ENCODE data around the gene SWT1. TPM values are rescaled to one million over a fixed set of nuclear protein-coding genes. Genes with fewer than 3 reads are reported as not detected.
"Not testable (repeated sequence)": the region's sequence is repeated elsewhere in the genome, so short reads cannot be mapped to it uniquely, and the experiment has no call there.

Gene SWT1
- total RNA-seq, 2 experiments from 2014 or later: 4.1 to 5.3 TPM

DNA sequence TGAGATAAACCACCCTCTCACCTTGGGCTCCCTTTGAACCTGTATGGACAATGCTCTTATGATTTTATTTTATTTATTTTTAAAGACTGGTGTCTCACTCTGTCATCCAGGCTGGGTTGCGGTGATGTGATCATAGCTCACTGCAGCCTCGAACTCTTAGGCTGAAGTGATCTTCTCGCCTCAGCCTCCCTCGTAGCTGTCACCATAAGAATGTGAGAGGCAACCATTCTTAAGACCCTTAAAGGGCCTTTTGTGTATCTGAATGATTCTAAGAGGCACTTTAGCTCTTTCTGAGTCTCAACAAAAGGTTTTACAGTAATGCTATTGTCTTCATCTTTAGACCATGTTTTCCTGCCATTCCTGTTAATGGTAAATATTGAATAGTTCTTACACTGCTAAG lies 93.1 kb downstream of the SWT1 start:
- Mint-ChIP-seq H3K4me1 (ENCODE audit: low read depth) (peaks cover 31% of the 10 kb centered on the region), H3K9me3 (no peaks in the 10 kb centered on the region), H3K4me3 (no peak overlapping the region), H3K36me3 (ENCODE audit: low read depth) (no peaks in the 10 kb centered on the region), H3K27ac (no peak overlapping the region), H3K27me3 (no peaks in the 10 kb centered on the region)
- ChIA-PET POLR2A (interaction anchor here (1.2 to 1.5 kb wide), 4 partner anchors 10 to 431 kb away, joined by 3 to 4 read pairs (median 3); no protein-coding TSS in a partner anchor), CTCF (no interaction called here)
- intact Hi-C loops (cut with DNase I, micrococcal nuclease): no loop called here
- TF ChIP-seq, protein P1, sequence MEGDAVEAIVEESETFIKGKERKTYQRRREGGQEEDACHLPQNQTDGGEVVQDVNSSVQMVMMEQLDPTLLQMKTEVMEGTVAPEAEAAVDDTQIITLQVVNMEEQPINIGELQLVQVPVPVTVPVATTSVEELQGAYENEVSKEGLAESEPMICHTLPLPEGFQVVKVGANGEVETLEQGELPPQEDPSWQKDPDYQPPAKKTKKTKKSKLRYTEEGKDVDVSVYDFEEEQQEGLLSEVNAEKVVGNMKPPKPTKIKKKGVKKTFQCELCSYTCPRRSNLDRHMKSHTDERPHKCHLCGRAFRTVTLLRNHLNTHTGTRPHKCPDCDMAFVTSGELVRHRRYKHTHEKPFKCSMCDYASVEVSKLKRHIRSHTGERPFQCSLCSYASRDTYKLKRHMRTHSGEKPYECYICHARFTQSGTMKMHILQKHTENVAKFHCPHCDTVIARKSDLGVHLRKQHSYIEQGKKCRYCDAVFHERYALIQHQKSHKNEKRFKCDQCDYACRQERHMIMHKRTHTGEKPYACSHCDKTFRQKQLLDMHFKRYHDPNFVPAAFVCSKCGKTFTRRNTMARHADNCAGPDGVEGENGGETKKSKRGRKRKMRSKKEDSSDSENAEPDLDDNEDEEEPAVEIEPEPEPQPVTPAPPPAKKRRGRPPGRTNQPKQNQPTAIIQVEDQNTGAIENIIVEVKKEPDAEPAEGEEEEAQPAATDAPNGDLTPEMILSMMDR (IDR thresholded peaks at IDR 0.05): no peak
- ATAC-seq (ENCODE audit: poor library complexity) (no peak), DNase-seq (no peak)
- H3K4me1 ChIP-seq (ENCODE audit: insufficient read depth, low read length): no peaks in the 10 kb centered on the region
- H3K9me3 ChIP-seq (ENCODE audit: control insufficient read depth in 1 of 2, insufficient read depth in 1 of 2, low read length in 2 of 2): no peaks in the 10 kb centered on the region
- no peaks in the 10 kb centered on the region for H3K36me3 ChIP-seq (ENCODE audit: insufficient read depth, low read length)
- H3K27me3 ChIP-seq (ENCODE audit: control insufficient read depth in 1 of 2, insufficient read depth in 2 of 2, low read length in 2 of 2): no peaks in the 10 kb centered on the region
- H3K27ac ChIP-seq (ENCODE audit: low read depth in 1 of 2, low read length in 2 of 2): no peak overlapping the region
- H3K4me3 ChIP-seq (ENCODE audit: low read length): no peak overlapping the region

DNA sequence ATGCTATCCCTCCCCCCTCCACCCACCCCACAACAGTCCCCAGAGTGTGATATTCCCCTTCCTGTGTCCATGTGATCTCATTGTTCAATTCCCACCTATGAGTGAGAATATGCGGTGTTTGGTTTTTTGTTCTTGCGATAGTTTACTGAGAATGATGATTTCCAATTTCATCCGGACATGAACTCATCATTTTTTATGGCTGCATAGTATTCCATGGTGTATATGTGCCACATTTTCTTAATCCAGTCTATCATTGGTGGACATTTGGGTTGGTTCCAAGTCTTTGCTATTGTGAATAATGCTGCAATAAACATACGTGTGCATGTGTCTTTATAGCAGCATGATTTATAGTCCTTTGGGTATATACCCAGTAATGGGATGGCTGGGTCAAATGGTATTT lies 95.0 kb downstream of the SWT1 start:
- ATAC-seq (ENCODE audit: poor library complexity); H3K9me3 Mint-ChIP-seq; H3K27me3 ChIP-seq (ENCODE audit: control insufficient read depth in 1 of 2, insufficient read depth in 2 of 2, low read length in 2 of 2); intact Hi-C loops (cut with DNase I, micrococcal nuclease); H3K4me1 ChIP-seq (ENCODE audit: insufficient read depth, low read length); H3K9me3 ChIP-seq (ENCODE audit: control insufficient read depth in 1 of 2, insufficient read depth in 1 of 2, low read length in 2 of 2); H3K4me3 ChIP-seq (ENCODE audit: low read length); H3K27ac ChIP-seq (ENCODE audit: low read depth in 1 of 2, low read length in 2 of 2); CTCF ChIA-PET; H3K27ac Mint-ChIP-seq; H3K4me3 Mint-ChIP-seq; H3K36me3 ChIP-seq (ENCODE audit: insufficient read depth, low read length); H3K27me3 Mint-ChIP-seq; H3K36me3 Mint-ChIP-seq (ENCODE audit: low read depth); DNase-seq: not testable (repeated sequence)
- POLR2A ChIA-PET: interaction anchor here (1.0 kb wide), 1 partner anchor 14 kb away, joined by 3 read pairs; no protein-coding TSS in a partner anchor
- H3K4me1 Mint-ChIP-seq (ENCODE audit: low read depth): peaks cover 35% of the 10 kb centered on the region

DNA sequence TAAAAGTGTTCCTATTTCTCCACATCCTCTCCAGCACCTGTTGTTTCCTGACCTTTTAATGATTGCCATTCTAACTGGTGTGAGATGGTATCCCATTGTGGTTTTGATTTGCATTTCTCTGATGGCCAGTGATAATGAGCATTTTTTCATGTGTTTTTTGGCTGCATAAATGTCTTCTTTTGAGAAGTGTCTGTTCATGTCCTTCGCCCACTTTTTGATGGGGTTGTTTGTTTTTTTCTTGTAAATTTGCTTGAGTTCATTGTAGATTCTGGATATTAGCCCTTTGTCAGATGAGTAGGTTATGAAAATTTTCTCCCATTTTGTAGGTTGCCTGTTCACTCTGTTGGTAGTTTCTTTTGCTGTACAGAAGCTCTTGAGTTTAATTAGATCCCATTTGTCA lies 95.4 kb downstream of the SWT1 start:
- H3K4me3 Mint-ChIP-seq; H3K4me1 ChIP-seq (ENCODE audit: insufficient read depth, low read length); H3K36me3 Mint-ChIP-seq (ENCODE audit: low read depth); H3K4me3 ChIP-seq (ENCODE audit: low read length); H3K9me3 Mint-ChIP-seq; DNase-seq; intact Hi-C loops (cut with DNase I, micrococcal nuclease); H3K36me3 ChIP-seq (ENCODE audit: insufficient read depth, low read length); H3K27ac Mint-ChIP-seq; H3K27me3 ChIP-seq (ENCODE audit: control insufficient read depth in 1 of 2, insufficient read depth in 2 of 2, low read length in 2 of 2); CTCF ChIA-PET; H3K27me3 Mint-ChIP-seq; H3K27ac ChIP-seq (ENCODE audit: low read depth in 1 of 2, low read length in 2 of 2); H3K9me3 ChIP-seq (ENCODE audit: control insufficient read depth in 1 of 2, insufficient read depth in 1 of 2, low read length in 2 of 2); POLR2A ChIA-PET; ATAC-seq (ENCODE audit: poor library complexity): not testable (repeated sequence)
- H3K4me1 Mint-ChIP-seq (ENCODE audit: low read depth): peaks cover 31% of the 10 kb centered on the region

- CTCF ChIA-PET: not testable (repeated sequence)
- H3K36me3 Mint-ChIP-seq (ENCODE audit: low read depth): peaks cover 17% of the 10 kb centered on the region
These were observed 98.6 kb downstream of the SWT1 start for GRCh38 chr1:185255595-185255994.

GRCh38 chr1:185257116-185257949 lies 100.4 kb downstream of the SWT1 start:
- H3K27me3 Mint-ChIP-seq; intact Hi-C loops (cut with DNase I, micrococcal nuclease); H3K36me3 ChIP-seq (ENCODE audit: insufficient read depth, low read length); DNase-seq; CTCF ChIA-PET; ATAC-seq (ENCODE audit: poor library complexity); H3K27ac ChIP-seq (ENCODE audit: low read depth in 1 of 2, low read length in 2 of 2); H3K9me3 ChIP-seq (ENCODE audit: control insufficient read depth in 1 of 2, insufficient read depth in 1 of 2, low read length in 2 of 2); H3K9me3 Mint-ChIP-seq; H3K27me3 ChIP-seq (ENCODE audit: control insufficient read depth in 1 of 2, insufficient read depth in 2 of 2, low read length in 2 of 2); H3K4me1 ChIP-seq (ENCODE audit: insufficient read depth, low read length): not testable (repeated sequence)
- Mint-ChIP-seq H3K27ac (peak overlapping the region; percentile 86), H3K4me3 (peak overlapping the region; percentile 66), H3K36me3 (ENCODE audit: low read depth) (peaks cover 28% of the 10 kb centered on the region), H3K4me1 (ENCODE audit: low read depth) (peaks cover 20% of the 10 kb centered on the region)
- peak overlapping the region; percentile 16 for H3K4me3 ChIP-seq (ENCODE audit: low read length)
- POLR2A ChIA-PET: interaction anchor here (1.4 kb wide), 1 partner anchor 413 kb away, joined by 3 read pairs; no protein-coding TSS in a partner anchor

More at GRCh38 chr1:185255595-185255994, 98.6 kb downstream of the SWT1 start:
- ATAC-seq (ENCODE audit: poor library complexity); H3K4me1 ChIP-seq (ENCODE audit: insufficient read depth, low read length); H3K4me3 Mint-ChIP-seq; H3K27me3 ChIP-seq (ENCODE audit: control insufficient read depth in 1 of 2, insufficient read depth in 2 of 2, low read length in 2 of 2); H3K4me3 ChIP-seq (ENCODE audit: low read length); DNase-seq; POLR2A ChIA-PET; H3K27me3 Mint-ChIP-seq; H3K9me3 Mint-ChIP-seq; H3K27ac Mint-ChIP-seq; H3K9me3 ChIP-seq (ENCODE audit: control insufficient read depth in 1 of 2, insufficient read depth in 1 of 2, low read length in 2 of 2); intact Hi-C loops (cut with DNase I, micrococcal nuclease); H3K27ac ChIP-seq (ENCODE audit: low read depth in 1 of 2, low read length in 2 of 2); H3K36me3 ChIP-seq (ENCODE audit: insufficient read depth, low read length): not testable (repeated sequence)
- peaks cover 20% of the 10 kb centered on the region for H3K4me1 Mint-ChIP-seq (ENCODE audit: low read depth)
